Measurements from ENCODE around the gene FBXO48. TPM values are rescaled to one million over a fixed set of nuclear protein-coding genes. Genes with fewer than 3 reads are reported as not detected.
"Not testable (repeated sequence)": the region's sequence is repeated elsewhere in the genome, so short reads cannot be mapped to it uniquely, and the experiment has no call there.

The FBXO48 gene
- total RNA-seq, 2 experiments from 2014 or later: 2.3 to 2.6 TPM

- Mint-ChIP-seq H3K27ac (no peak overlapping the region), H3K4me3 (no peak overlapping the region), H3K9me3 (no peaks in the 10 kb centered on the region), H3K27me3 (no peaks in the 10 kb centered on the region), H3K4me1 (ENCODE audit: low read depth) (peaks cover 2% of the 10 kb centered on the region), H3K36me3 (peaks cover 3% of the 10 kb centered on the region)
- POLR2A ChIA-PET: no interaction called here
- CTCF ChIA-PET: interaction anchor here (2.2 kb wide), 1 partner anchor 10 kb away, joined by 5 read pairs; no protein-coding TSS in a partner anchor
- DNase-seq: no peak
- intact Hi-C loops (cut with micrococcal nuclease): loop anchor here (5.0 kb wide), 1 partner anchor 438 kb away; no protein-coding TSS in a partner anchor
Observed at GRCh38 chr2:68489282-68489681, 22.2 kb upstream of the FBXO48 start.

GRCh38 chr2:68488605-68489004, 21.5 kb upstream of the FBXO48 start:
- intact Hi-C loops (cut with micrococcal nuclease): loop anchor here (5.0 kb wide), 1 partner anchor 439 kb away; no protein-coding TSS in a partner anchor
- H3K4me3 Mint-ChIP-seq; H3K4me1 Mint-ChIP-seq (ENCODE audit: low read depth); H3K27ac Mint-ChIP-seq; H3K27me3 Mint-ChIP-seq; DNase-seq; H3K9me3 Mint-ChIP-seq; H3K36me3 Mint-ChIP-seq; POLR2A ChIA-PET: not testable (repeated sequence)
- CTCF ChIA-PET: interaction anchor here (1.0 to 2.6 kb wide), 8 partner anchors 9 to 455 kb away, joined by 4 to 37 read pairs (median 12); no protein-coding TSS in a partner anchor

- ChIA-PET CTCF (interaction anchor here (0.7 to 2.6 kb wide), 22 partner anchors 8 to 455 kb away, joined by 3 to 37 read pairs (median 4); partner anchors contain the start of genes APLF and FBXO48), POLR2A (no interaction called here)
- H3K9me3 Mint-ChIP-seq: no peaks in the 10 kb centered on the region
- no peak for DNase-seq
- peaks cover 2% of the 10 kb centered on the region for H3K4me1 Mint-ChIP-seq (ENCODE audit: low read depth)
- H3K27ac Mint-ChIP-seq: no peak overlapping the region
- intact Hi-C loops (cut with micrococcal nuclease): loop anchor here (1.0 to 5.0 kb wide), 2 partner anchors 227 to 439 kb away; no protein-coding TSS in a partner anchor
- no peaks in the 10 kb centered on the region for H3K27me3 Mint-ChIP-seq
- no peaks in the 10 kb centered on the region for H3K36me3 Mint-ChIP-seq
- no peak overlapping the region for H3K4me3 Mint-ChIP-seq
Observed at GRCh38 chr2:68487773-68488355, 20.8 kb upstream of the FBXO48 start.

GRCh38 chr2:68483011-68483410, 15.9 kb upstream of the FBXO48 start:
- H3K4me1 Mint-ChIP-seq (ENCODE audit: low read depth): peaks cover 2% of the 10 kb centered on the region
- H3K9me3 Mint-ChIP-seq: no peaks in the 10 kb centered on the region
- ChIA-PET POLR2A (no interaction called here), CTCF (no interaction called here)
- no peaks in the 10 kb centered on the region for H3K27me3 Mint-ChIP-seq
- no peak overlapping the region for H3K4me3 Mint-ChIP-seq
- no peak for DNase-seq
- intact Hi-C loops (cut with micrococcal nuclease): no loop called here
- H3K27ac Mint-ChIP-seq: no peak overlapping the region
- no peaks in the 10 kb centered on the region for H3K36me3 Mint-ChIP-seq

- CTCF ChIA-PET: interaction anchor here (1.2 kb wide), 1 partner anchor 443 kb away, joined by 4 read pairs; no protein-coding TSS in a partner anchor
- POLR2A ChIA-PET: no interaction called here
Observed at GRCh38 chr2:68482296-68482820, 15.3 kb upstream of the FBXO48 start.

GRCh38 chr2:68478688-68479087, 11.6 kb upstream of the FBXO48 start:
- CTCF ChIA-PET: interaction anchor here (0.9 to 1.6 kb wide), 3 partner anchors 15 to 465 kb away, joined by 3 to 4 read pairs (median 3); no protein-coding TSS in a partner anchor
- intact Hi-C loops (cut with micrococcal nuclease): no loop called here

More at GRCh38 chr2:68482296-68482820, 15.3 kb upstream of the FBXO48 start:
- Mint-ChIP-seq H3K27ac (no peak overlapping the region), H3K4me1 (ENCODE audit: low read depth) (no peaks in the 10 kb centered on the region), H3K9me3 (no peaks in the 10 kb centered on the region), H3K4me3 (no peak overlapping the region), H3K36me3 (no peaks in the 10 kb centered on the region), H3K27me3 (no peaks in the 10 kb centered on the region)
- intact Hi-C loops (cut with micrococcal nuclease): no loop called here
- DNase-seq: no peak

GRCh38 chr2:68476454-68476853, 9.4 kb upstream of the FBXO48 start:
- peaks cover 9% of the 10 kb centered on the region for H3K4me1 Mint-ChIP-seq (ENCODE audit: low read depth)
- intact Hi-C loops (cut with micrococcal nuclease): no loop called here
- ChIA-PET POLR2A (no interaction called here), CTCF (interaction anchor here (1.4 kb wide), 1 partner anchor 119 kb away, joined by 3 read pairs; no protein-coding TSS in a partner anchor)
- H3K36me3 Mint-ChIP-seq: no peaks in the 10 kb centered on the region
- DNase-seq: no peak
- no peaks in the 10 kb centered on the region for H3K27me3 Mint-ChIP-seq
- H3K4me3 Mint-ChIP-seq: no peak overlapping the region
- no peaks in the 10 kb centered on the region for H3K9me3 Mint-ChIP-seq
- H3K27ac Mint-ChIP-seq: no peak overlapping the region

More at GRCh38 chr2:68478688-68479087, 11.6 kb upstream of the FBXO48 start:
- POLR2A ChIA-PET: no interaction called here
- Mint-ChIP-seq H3K27me3 (no peaks in the 10 kb centered on the region), H3K36me3 (no peaks in the 10 kb centered on the region), H3K9me3 (no peaks in the 10 kb centered on the region), H3K27ac (no peak overlapping the region), H3K4me3 (no peak overlapping the region), H3K4me1 (ENCODE audit: low read depth) (no peaks in the 10 kb centered on the region)
- DNase-seq: no peak

GRCh38 chr2:68475576-68475975, 8.5 kb upstream of the FBXO48 start:
- Mint-ChIP-seq H3K4me1 (ENCODE audit: low read depth) (peaks cover 9% of the 10 kb centered on the region), H3K27me3 (no peaks in the 10 kb centered on the region), H3K27ac (no peak overlapping the region), H3K9me3 (no peaks in the 10 kb centered on the region), H3K4me3 (no peak overlapping the region), H3K36me3 (no peaks in the 10 kb centered on the region)
- POLR2A ChIA-PET: no interaction called here
- DNase-seq: no peak
- intact Hi-C loops (cut with micrococcal nuclease): no loop called here
- CTCF ChIA-PET: interaction anchor here (0.8 kb wide), 1 partner anchor 13 kb away, joined by 3 read pairs; no protein-coding TSS in a partner anchor

GRCh38 chr2:68475110-68475509, 8.0 kb upstream of the FBXO48 start:
- H3K27me3 Mint-ChIP-seq: no peaks in the 10 kb centered on the region
- intact Hi-C loops (cut with micrococcal nuclease): no loop called here
- POLR2A ChIA-PET: no interaction called here
- H3K4me3 Mint-ChIP-seq: no peak overlapping the region
- no peak overlapping the region for H3K27ac Mint-ChIP-seq
- no peaks in the 10 kb centered on the region for H3K36me3 Mint-ChIP-seq
- CTCF ChIA-PET: interaction anchor here (0.8 kb wide), 1 partner anchor 12 kb away, joined by 3 read pairs; no protein-coding TSS in a partner anchor
- H3K9me3 Mint-ChIP-seq: no peaks in the 10 kb centered on the region
- no peak for DNase-seq
- peaks cover 10% of the 10 kb centered on the region for H3K4me1 Mint-ChIP-seq (ENCODE audit: low read depth)

- Mint-ChIP-seq H3K9me3 (no peaks in the 10 kb centered on the region), H3K4me3 (no peak overlapping the region), H3K27ac (no peak overlapping the region), H3K27me3 (no peaks in the 10 kb centered on the region), H3K4me1 (ENCODE audit: low read depth) (peaks cover 27% of the 10 kb centered on the region), H3K36me3 (no peaks in the 10 kb centered on the region)
- POLR2A ChIA-PET: no interaction called here
- CTCF ChIA-PET: interaction anchor here (1.1 to 1.6 kb wide), 2 partner anchors 14 to 15 kb away, joined by 3 read pairs; no protein-coding TSS in a partner anchor
- intact Hi-C loops (cut with micrococcal nuclease): no loop called here
- DNase-seq: no peak
Observed at GRCh38 chr2:68472796-68473414, 5.8 kb upstream of the FBXO48 start.

- Mint-ChIP-seq H3K27me3 (no peaks in the 10 kb centered on the region), H3K4me3 (no peak overlapping the region), H3K27ac (no peak overlapping the region), H3K36me3 (no peaks in the 10 kb centered on the region), H3K9me3 (no peaks in the 10 kb centered on the region), H3K4me1 (ENCODE audit: low read depth) (peaks cover 29% of the 10 kb centered on the region)
- POLR2A ChIA-PET: no interaction called here
- intact Hi-C loops (cut with micrococcal nuclease): no loop called here
- DNase-seq: no peak
- CTCF ChIA-PET: no interaction called here
Observed at GRCh38 chr2:68471385-68471784, 4.3 kb upstream of the FBXO48 start.

GRCh38 chr2:68469935-68470334, 2.8 kb upstream of the FBXO48 start:
- DNase-seq: no peak
- Mint-ChIP-seq H3K4me3 (no peak overlapping the region), H3K36me3 (no peaks in the 10 kb centered on the region), H3K9me3 (no peaks in the 10 kb centered on the region), H3K4me1 (ENCODE audit: low read depth) (peaks cover 43% of the 10 kb centered on the region), H3K27ac (no peak overlapping the region), H3K27me3 (no peaks in the 10 kb centered on the region)
- CTCF ChIA-PET: interaction anchor here (1.8 to 3.4 kb wide), 3 partner anchors 18 to 239 kb away, joined by 8 to 15 read pairs (median 12); no protein-coding TSS in a partner anchor
- POLR2A ChIA-PET: no interaction called here
- intact Hi-C loops (cut with micrococcal nuclease): loop anchor here (5.0 kb wide), 2 partner anchors 1172 to 1362 kb away; partner anchors contain the start of gene AAK1

Measured in activated CD4-positive, alpha-beta memory T cell treated with anti-CD3 and anti-CD28 coated beads for 36 hours (primary cell).